HG02938 (cell line): ENCODE measurements around the gene DGAT2.
A peak's percentile ranks its signal among the peaks of the same experiment; 100 is the strongest.
"Not testable (repeated sequence)": the region's sequence is repeated elsewhere in the genome, so short reads cannot be mapped to it uniquely, and the experiment has no call there.

ENCODE experiments used
- ATAC-seq: cut with Tn5 transposase; IDR thresholded peaks from one replicate; pipeline ENCODE4 v1.9.1; 2021; ENCODE audit warnings: mild to moderate bottlenecking, moderate library complexity; ENCODE audit not compliant: unreplicated experiment

The DGAT2 gene

DNA sequence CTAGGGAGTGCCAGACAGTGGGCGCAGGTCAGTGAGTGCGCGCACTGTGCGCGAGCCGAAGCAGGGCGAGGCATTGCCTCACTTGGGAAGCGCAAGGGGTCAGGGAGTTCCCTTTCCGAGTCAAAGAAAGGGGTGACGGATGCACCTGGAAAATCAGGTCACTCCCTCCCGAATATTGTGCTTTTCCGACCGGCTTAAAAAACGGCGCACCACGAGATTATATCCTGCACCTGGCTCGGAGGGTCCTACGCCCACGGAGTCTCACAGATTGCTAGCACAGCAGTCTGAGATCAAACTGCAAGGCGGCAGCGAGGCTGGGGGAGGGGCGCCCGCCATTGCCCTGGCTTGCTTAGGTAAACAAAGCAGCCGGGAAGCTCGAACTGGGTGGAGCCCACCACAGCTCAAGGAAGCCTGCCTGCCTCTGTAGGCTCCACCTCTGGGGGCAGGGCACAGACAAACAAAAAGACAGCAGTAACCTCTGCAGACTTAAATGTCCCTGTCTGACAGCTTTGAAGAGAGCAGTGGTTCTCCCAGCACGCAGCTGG lies 19.8 kb upstream of the DGAT2 start:
- ATAC-seq, result not testable (repeated sequence)

DNA sequence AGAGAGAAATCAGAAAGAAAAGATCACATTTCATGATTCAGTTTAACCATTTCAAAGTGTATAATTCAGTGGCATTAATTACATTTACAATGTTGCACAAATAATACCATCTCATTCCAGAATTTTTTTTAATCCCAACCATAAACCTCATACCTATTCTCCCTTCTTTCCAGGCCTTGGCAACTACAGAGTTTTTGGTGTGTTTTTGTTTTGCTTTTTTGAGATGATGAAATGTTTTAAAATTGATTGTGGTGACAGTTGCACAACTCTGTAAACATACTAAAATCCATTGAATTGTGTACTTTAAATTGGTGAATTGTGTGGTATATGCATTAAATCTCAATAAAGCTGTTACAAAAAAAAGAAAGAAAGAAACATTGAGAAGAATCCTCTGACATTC lies 13.6 kb upstream of the DGAT2 start:
- not testable (repeated sequence) for ATAC-seq

GRCh38 chr11:75757651-75758050 lies 10.9 kb upstream of the DGAT2 start:
- no peak for ATAC-seq

DNA sequence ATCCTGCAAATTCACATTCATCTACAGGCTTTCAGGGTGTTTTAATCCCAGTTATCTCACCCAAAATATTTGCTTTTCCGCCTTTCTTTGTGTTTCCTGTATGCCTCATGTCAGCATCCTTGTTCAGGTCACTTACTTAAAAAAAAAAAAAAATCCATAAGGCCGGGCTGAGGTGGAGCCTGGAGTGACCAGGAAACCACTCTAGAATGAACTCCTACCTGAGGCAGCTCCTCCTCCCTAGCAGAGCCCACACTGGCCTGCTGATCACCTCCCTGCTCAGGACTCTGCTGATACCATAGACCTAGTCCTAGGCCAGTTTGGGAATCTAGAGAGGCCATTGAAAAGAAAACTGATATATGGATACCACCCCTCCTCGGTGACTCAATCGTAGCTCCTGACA lies 8.7 kb upstream of the DGAT2 start:
- no peak for ATAC-seq

DNA sequence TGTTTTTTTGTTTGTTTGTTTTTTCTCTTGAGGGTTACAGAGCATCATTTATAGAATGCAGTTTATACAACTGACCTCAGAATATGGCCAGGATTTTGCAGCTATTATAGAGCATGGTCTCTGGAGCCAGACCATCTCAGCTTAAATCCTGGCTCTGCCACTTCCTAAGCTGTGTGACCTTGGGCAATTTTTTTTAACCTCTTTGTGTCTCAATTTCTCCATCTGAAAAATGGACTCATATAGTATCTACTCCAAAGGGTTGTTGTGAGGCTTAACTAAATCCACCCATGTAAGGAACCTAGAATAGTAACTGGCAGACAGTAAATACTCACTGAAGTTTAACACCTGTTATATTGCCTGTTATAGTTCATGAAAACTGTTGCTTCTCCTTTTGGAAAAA lies 8.3 kb upstream of the DGAT2 start:
- ATAC-seq, result no peak

- ATAC-seq, result no peak
Observed at GRCh38 chr11:75760710-75761493, 7.7 kb upstream of the DGAT2 start.

- ATAC-seq, result no peak
Observed at GRCh38 chr11:75762158-75762557, 6.4 kb upstream of the DGAT2 start.

- no peak for ATAC-seq
Observed at GRCh38 chr11:75762885-75763284, 5.7 kb upstream of the DGAT2 start.

DNA sequence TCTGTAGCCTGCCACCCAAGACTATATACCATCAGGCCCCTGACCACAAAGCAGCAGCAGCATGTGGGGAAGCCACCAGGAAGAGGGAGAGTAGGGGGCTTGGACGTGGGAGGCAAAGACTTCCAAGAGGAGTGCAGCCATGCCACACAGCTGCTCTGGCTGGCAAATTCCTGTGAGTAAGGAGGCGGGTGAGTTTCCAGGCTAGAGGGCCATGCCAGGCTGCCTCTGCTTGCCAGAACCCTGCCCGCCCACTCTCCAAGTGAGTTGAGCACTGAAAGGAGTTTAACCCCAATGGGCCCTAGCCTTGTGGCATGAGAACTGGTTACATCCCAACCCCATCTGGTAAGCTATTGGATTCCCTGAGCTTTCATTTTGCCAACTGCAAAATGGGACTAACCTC lies 4.7 kb upstream of the DGAT2 start:
- ATAC-seq, result no peak

DNA sequence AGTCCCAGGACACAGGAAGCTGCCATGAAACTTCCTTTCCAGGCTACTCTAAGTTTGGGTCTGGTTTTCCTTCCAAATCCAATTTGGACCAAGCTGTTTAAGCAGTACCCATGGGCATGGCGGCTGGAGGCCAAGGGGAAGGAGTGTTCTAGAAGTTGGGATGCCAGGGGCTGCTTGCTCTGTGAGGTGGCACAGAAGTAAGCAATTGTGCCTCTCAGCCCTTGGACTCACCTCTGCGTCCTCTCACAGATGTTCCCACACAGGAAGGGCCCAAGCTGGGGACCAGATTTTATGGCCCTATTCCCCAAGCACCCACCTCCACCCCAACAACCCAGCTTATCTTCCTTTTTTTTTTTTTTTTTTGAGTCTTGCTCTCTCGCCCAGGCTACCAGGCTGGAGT lies 3.5 kb upstream of the DGAT2 start:
- no peak for ATAC-seq

DNA sequence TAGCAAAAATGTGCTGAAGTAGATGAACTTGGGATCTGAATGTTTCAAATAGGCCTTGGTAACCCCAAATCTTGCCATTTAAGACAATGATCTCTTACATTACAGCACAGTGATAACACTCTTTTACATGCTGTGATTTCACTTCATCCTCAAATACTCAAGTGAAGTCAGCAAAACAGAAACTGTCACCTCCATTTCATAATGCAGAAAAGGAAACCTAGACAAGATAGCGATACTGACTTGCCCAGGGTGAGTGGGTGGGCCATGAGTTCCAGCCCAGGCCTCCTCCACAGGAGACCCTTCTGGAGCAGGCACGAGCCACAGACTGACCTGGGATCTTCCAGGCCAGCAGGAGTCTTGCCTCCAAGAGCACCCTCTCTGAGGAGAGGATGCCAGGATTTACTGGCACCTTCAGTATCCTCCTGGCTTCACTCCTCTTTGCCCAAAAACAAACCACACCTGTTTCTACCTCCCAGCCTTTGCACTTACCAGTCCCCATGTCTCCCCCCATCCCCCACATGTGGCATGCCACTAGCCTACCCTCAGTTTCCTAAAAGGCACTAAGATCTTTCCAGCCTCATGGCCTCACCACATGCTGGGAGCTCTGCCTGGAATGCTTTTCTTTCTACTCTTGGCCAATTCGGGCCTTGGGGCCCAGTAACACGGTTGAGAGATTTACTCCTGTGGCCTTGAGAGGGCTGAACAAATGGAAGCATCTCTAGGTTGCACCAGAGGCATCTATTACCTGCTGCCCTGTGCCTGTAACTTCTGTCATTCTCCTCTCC lies 1.9 kb upstream of the DGAT2 start:
- ATAC-seq, result no peak

GRCh38 chr11:75767228-75767572 lies 1.4 kb upstream of the DGAT2 start:
- ATAC-seq, result no peak

DNA sequence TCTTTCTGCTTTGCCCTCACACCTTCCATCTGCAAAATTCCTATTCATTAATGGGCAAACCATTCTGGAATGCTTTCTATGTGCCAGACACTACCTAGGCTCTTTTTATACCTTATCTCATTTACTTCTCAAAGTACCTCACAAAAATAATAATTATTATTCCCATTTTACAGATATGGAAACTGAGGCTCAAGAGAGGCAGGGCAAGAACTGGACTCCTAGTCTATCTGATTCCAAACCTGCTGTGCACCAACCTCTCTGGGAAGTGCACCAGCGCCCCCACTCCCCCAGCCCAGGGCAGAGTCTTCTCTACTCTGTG lies 826 bp upstream of the DGAT2 start:
- no peak for ATAC-seq

DNA sequence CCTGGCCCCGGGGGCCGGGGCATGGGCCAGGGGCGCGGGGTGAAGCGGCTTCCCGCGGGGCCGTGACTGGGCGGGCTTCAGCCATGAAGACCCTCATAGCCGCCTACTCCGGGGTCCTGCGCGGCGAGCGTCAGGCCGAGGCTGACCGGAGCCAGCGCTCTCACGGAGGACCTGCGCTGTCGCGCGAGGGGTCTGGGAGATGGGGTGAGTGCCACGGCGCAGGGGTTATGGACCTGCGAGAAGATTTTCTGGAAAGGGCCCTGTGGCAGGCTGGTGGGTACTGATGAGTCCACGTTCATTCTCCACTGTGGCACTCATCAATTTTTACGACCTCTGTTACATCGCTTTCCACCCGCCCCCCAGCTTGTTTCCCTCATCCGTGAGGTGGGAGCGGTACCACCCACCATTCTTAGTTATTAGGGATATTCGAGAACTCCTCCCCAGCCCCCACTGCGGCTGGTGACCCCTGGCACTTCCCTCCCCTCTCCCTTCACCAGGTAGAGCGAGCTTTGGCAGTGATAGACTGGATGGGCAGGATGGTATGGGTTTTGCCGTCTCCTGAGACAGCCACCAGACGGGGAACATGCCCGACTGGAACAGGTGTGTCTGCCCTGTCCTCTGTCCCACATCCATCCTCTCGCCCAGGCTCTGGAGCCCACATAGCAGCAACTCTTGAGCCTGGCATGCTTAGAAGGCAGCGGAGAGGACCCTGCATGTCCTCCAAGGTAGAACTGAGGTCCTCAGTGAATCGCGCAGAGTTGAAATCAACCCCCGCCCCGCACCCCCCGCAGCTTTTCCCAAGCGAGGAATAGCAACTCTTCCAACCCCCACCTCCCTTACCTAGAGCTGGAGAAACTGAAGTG lies 562 bp downstream of the DGAT2 start:
- no peak for ATAC-seq

GRCh38 chr11:75770102-75770501 lies 1.5 kb downstream of the DGAT2 start:
- ATAC-seq, result no peak

GRCh38 chr11:75771646-75772410 lies 3.2 kb downstream of the DGAT2 start:
- ATAC-seq, result no peak

DNA sequence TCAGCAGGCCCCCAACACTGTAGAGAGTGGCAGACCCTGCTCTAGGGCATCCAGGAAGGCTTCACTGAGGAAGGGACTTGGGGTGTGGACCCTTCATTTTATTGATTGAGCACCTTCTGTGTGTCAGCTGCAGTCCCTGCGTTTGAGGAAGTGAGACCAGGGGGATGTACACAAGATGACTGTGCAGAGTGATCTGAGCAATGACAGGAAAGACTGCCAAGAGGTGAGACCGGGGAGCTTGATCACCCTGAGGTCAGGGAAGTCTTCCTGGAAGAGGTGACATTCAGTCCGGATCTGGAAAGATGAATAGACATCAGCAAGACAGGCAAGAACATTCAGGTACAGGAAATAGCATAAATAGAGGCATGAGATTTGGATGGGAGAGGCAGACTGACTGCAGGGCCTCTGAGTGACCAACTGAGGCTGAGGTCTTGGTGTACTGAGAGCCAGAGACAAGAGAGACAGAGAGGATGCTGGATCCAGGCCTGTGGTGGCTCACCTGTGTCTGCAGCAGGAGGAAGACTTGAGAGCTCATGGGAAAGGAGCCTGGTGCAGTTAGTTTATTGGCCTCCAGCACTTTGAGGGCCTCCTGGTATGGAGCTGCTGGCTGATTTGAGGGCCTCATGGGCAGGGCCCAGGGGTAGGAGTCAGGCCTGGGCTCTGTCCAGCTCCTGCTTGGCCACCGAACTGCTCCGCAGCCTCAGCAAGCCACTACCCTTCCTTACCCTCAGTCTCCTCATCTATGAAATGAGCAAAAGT lies 5.2 kb downstream of the DGAT2 start:
- ATAC-seq, result peak; percentile 81

GRCh38 chr11:75775056-75775455 lies 6.5 kb downstream of the DGAT2 start:
- ATAC-seq, result no peak

GRCh38 chr11:75776546-75776945 lies 8.0 kb downstream of the DGAT2 start:
- no peak for ATAC-seq
